ENCODE results near the gene ZNF444. TPM values are rescaled to one million over a fixed set of nuclear protein-coding genes. Genes with fewer than 3 reads are reported as not detected.

Gene ZNF444
- total and polyA plus RNA-seq, 2 donors from 2014 or later: 28.4 to 39.6 TPM

- intact Hi-C loops (cut with DNase I): no loop called here
- TF ChIP-seq CTCF (IDR thresholded peaks at IDR 0.05; ENCODE audit: borderline replicate concordance, extremely low read depth, insufficient read depth): no peak
- Histone ChIP-seq H3K27ac (ENCODE audit: low read depth in 2 of 2, low read length in 2 of 2) (no peak overlapping the region), H3K4me3 (ENCODE audit: low read length in 3 of 3) (no peak overlapping the region), H3K36me3 (ENCODE audit: control insufficient read depth in 2 of 3, insufficient read depth in 3 of 3, low read length in 3 of 3) (no peaks in the 10 kb centered on the region), H3K9ac (ENCODE audit: low read length in 3 of 3) (no peak overlapping the region), H3K27me3 (ENCODE audit: control insufficient read depth, insufficient read depth, low read length) (no peaks in the 10 kb centered on the region), H3K9me3 (ENCODE audit: control insufficient read depth in 2 of 3, insufficient read depth in 1 of 3, low read length in 3 of 3) (no peaks in the 10 kb centered on the region), H3K4me1 (ENCODE audit: control insufficient read depth in 2 of 3, insufficient read depth in 2 of 3, low read depth in 1 of 3, low read length in 3 of 3) (peaks cover 3 to 38% (median 16%) of the 10 kb centered on the region in 3 donors)
- DNase-seq (no peak), FAIRE-seq (no peak)
Observed at GRCh38 chr19:56117376-56117884, 23.7 kb upstream of the ZNF444 start.

GRCh38 chr19:56117889-56118288 lies 23.2 kb upstream of the ZNF444 start:
- no peak overlapping the region for H3K4me3 ChIP-seq (ENCODE audit: low read length in 3 of 3)
- H3K27me3 ChIP-seq (ENCODE audit: control insufficient read depth, insufficient read depth, low read length): no peaks in the 10 kb centered on the region
- FAIRE-seq (no peak), DNase-seq (no peak)
- no peak overlapping the region for H3K27ac ChIP-seq (ENCODE audit: low read depth in 2 of 2, low read length in 2 of 2)
- peak overlapping the region in 1 of 3 donors; percentile 19 for H3K9ac ChIP-seq (ENCODE audit: low read length in 3 of 3)
- no peaks in the 10 kb centered on the region for H3K9me3 ChIP-seq (ENCODE audit: control insufficient read depth in 2 of 3, insufficient read depth in 1 of 3, low read length in 3 of 3)
- peaks cover 3 to 34% (median 15%) of the 10 kb centered on the region in 3 donors for H3K4me1 ChIP-seq (ENCODE audit: control insufficient read depth in 2 of 3, insufficient read depth in 2 of 3, low read depth in 1 of 3, low read length in 3 of 3)
- intact Hi-C loops (cut with DNase I): no loop called here
- H3K36me3 ChIP-seq (ENCODE audit: control insufficient read depth in 2 of 3, insufficient read depth in 3 of 3, low read length in 3 of 3): no peaks in the 10 kb centered on the region
- TF ChIP-seq CTCF (IDR thresholded peaks at IDR 0.05; ENCODE audit: borderline replicate concordance, extremely low read depth, insufficient read depth): no peak

GRCh38 chr19:56118666-56119581 lies 22.2 kb upstream of the ZNF444 start:
- no peaks in the 10 kb centered on the region for H3K36me3 ChIP-seq (ENCODE audit: control insufficient read depth in 2 of 3, insufficient read depth in 3 of 3, low read length in 3 of 3)
- intact Hi-C loops (cut with DNase I): no loop called here
- peak overlapping the region in 2 of 3 donors; percentile 23 to 69 for H3K9ac ChIP-seq (ENCODE audit: low read length in 3 of 3)
- H3K9me3 ChIP-seq (ENCODE audit: control insufficient read depth in 2 of 3, insufficient read depth in 1 of 3, low read length in 3 of 3): no peaks in the 10 kb centered on the region
- no peaks in the 10 kb centered on the region for H3K27me3 ChIP-seq (ENCODE audit: control insufficient read depth, insufficient read depth, low read length)
- H3K4me3 ChIP-seq (ENCODE audit: low read length in 3 of 3): peak overlapping the region in 2 of 3 donors; percentile 67 to 71
- H3K4me1 ChIP-seq (ENCODE audit: control insufficient read depth in 2 of 3, insufficient read depth in 2 of 3, low read depth in 1 of 3, low read length in 3 of 3): peaks cover 3 to 28% (median 15%) of the 10 kb centered on the region in 3 donors
- TF ChIP-seq CTCF (IDR thresholded peaks at IDR 0.05; ENCODE audit: borderline replicate concordance, extremely low read depth, insufficient read depth): no peak
- H3K27ac ChIP-seq (ENCODE audit: low read depth in 2 of 2, low read length in 2 of 2): peak overlapping the region in 1 of 2 donors; percentile 92
- peak in 1 of 5 donors; percentile 45 for DNase-seq
- no peak for FAIRE-seq
